Measurements from ENCODE around the gene IDH3A.

IDH3A gene

GRCh38 chr15:78204351-78205309 lies 55.5 kb downstream of the IDH3A start:
- no peak for DNase-seq

- DNase-seq: no peak
Observed at GRCh38 chr15:78205337-78205736, 56.2 kb downstream of the IDH3A start.

GRCh38 chr15:78205856-78206255 lies 56.7 kb downstream of the IDH3A start:
- no peak for DNase-seq

GRCh38 chr15:78206326-78207109 lies 57.4 kb downstream of the IDH3A start:
- no peak for DNase-seq

- DNase-seq: no peak
Observed at GRCh38 chr15:78207110-78207458, 57.9 kb downstream of the IDH3A start.

- DNase-seq: no peak
Observed at GRCh38 chr15:78207641-78208340, 58.6 kb downstream of the IDH3A start.

- DNase-seq: no peak
Observed at GRCh38 chr15:78208341-78208844, 59.2 kb downstream of the IDH3A start.

GRCh38 chr15:78208887-78209645 lies 59.9 kb downstream of the IDH3A start:
- no peak for DNase-seq

- no peak for DNase-seq
Observed at GRCh38 chr15:78209646-78210348, 60.6 kb downstream of the IDH3A start.

GRCh38 chr15:78210349-78210717 lies 61.2 kb downstream of the IDH3A start:
- no peak for DNase-seq

GRCh38 chr15:78211189-78211921 lies 62.2 kb downstream of the IDH3A start:
- no peak for DNase-seq

- no peak for DNase-seq
Observed at GRCh38 chr15:78212008-78212407, 62.8 kb downstream of the IDH3A start.

- peak; percentile 38 for DNase-seq
Observed at GRCh38 chr15:78212546-78213424, 63.6 kb downstream of the IDH3A start.

GRCh38 chr15:78213425-78213750 lies 64.2 kb downstream of the IDH3A start:
- DNase-seq: no peak

GRCh38 chr15:78213956-78214355 lies 64.8 kb downstream of the IDH3A start:
- DNase-seq: no peak

- DNase-seq: no peak
Observed at GRCh38 chr15:78216276-78217104, 67.3 kb downstream of the IDH3A start.

GRCh38 chr15:78220713-78221112 lies 71.6 kb downstream of the IDH3A start:
- DNase-seq: no peak
